GM19463 (cell line): ENCODE data around the gene FITM1.

Experiments
- ATAC-seq: cut with Tn5 transposase; IDR thresholded peaks from one replicate; pipeline ENCODE4 v1.9.1; 2021; ENCODE audit warnings: mild to moderate bottlenecking, moderate library complexity; ENCODE audit not compliant: unreplicated experiment

The FITM1 gene

GRCh38 chr14:24130380-24130716 lies at the start of gene FITM1:
FITM1 (plus strand) TSS chr14:24130659; CDS start chr14:24131564, 905 bp downstream.
- no peak for ATAC-seq

- peak; percentile 91 for ATAC-seq
Measured at GRCh38 chr14:24080888-24081738, 49.3 kb upstream of the FITM1 start.

GRCh38 chr14:24081739-24082211 lies 48.7 kb upstream of the FITM1 start:
- ATAC-seq, result no peak

- ATAC-seq, result no peak
Measured at GRCh38 chr14:24082411-24083080, 47.9 kb upstream of the FITM1 start.

- no peak for ATAC-seq
Measured at GRCh38 chr14:24083462-24083861, 47.0 kb upstream of the FITM1 start.

- ATAC-seq, result no peak
Measured at GRCh38 chr14:24084440-24084839, 46.0 kb upstream of the FITM1 start.

- ATAC-seq, result no peak
Measured at GRCh38 chr14:24085215-24085614, 45.2 kb upstream of the FITM1 start.

GRCh38 chr14:24086193-24086955 lies 44.1 kb upstream of the FITM1 start:
- ATAC-seq, result no peak

- ATAC-seq, result no peak
Measured at GRCh38 chr14:24087004-24087403, 43.5 kb upstream of the FITM1 start.

- ATAC-seq, result no peak
Measured at GRCh38 chr14:24088095-24088494, 42.4 kb upstream of the FITM1 start.

GRCh38 chr14:24089890-24090289 lies 40.6 kb upstream of the FITM1 start:
- no peak for ATAC-seq

GRCh38 chr14:24092110-24092504 lies 38.4 kb upstream of the FITM1 start:
- no peak for ATAC-seq

GRCh38 chr14:24092505-24093206 lies 37.8 kb upstream of the FITM1 start:
- no peak for ATAC-seq

GRCh38 chr14:24093207-24093900 lies 37.1 kb upstream of the FITM1 start:
- ATAC-seq, result no peak

- ATAC-seq, result peak; percentile 57
Measured at GRCh38 chr14:24093901-24094840, 36.3 kb upstream of the FITM1 start, which contains the start of gene PCK2. PCK2 (plus strand) TSS chr14:24094311; CDS start chr14:24094406, 95 bp downstream.

GRCh38 chr14:24094841-24095270 lies 35.6 kb upstream of the FITM1 start:
- no peak for ATAC-seq

GRCh38 chr14:24095271-24096068 lies 35.0 kb upstream of the FITM1 start:
- peak; percentile 64 for ATAC-seq

GRCh38 chr14:24096545-24097181 lies 33.8 kb upstream of the FITM1 start:
- no peak for ATAC-seq
